NB4 (cell line): ENCODE data around the gene SLC26A9.

Experiments
- DNase-seq: peaks from one replicate; pipeline ENCODE4 v3.0.0; 2010; ENCODE audit warnings: low read depth
- H3K4me3 ChIP-seq: one replicate; pipeline ENCODE4 v1.5.1; 2011; ENCODE audit warnings: mild to moderate bottlenecking, low read depth, low read length, moderate library complexity
- CTCF ChIP-seq: IDR thresholded peaks from one replicate; pipeline ENCODE4 v1.5.1; 2012; ENCODE audit warnings: low read depth, low read length
- MAX ChIP-seq: IDR thresholded peaks from 2 replicates; pipeline ENCODE4 v1.6.1; 2011; ENCODE audit warnings: low read depth, low read length
- MYC ChIP-seq: IDR thresholded peaks from 2 replicates; pipeline ENCODE4 v1.6.1; 2011; ENCODE audit warnings: low read depth, low read length
- POLR2A ChIP-seq: IDR thresholded peaks from 2 replicates; pipeline ENCODE4 v1.6.1; 2011; ENCODE audit warnings: mild to moderate bottlenecking; ENCODE audit not compliant: insufficient read length; ENCODE audit errors: extremely low read depth

Gene SLC26A9

GRCh38 chr1:205930799-205931281 lies 12.4 kb downstream of the SLC26A9 start:
- peak; percentile 92 for DNase-seq

GRCh38 chr1:205930195-205930577 lies 13.1 kb downstream of the SLC26A9 start:
- DNase-seq: peak; percentile 71
- TF ChIP-seq MAX: no peak
- no peak for TF ChIP-seq POLR2A
- TF ChIP-seq MYC: no peak
- no peak for TF ChIP-seq CTCF
- no peak overlapping the region for H3K4me3 ChIP-seq

More at GRCh38 chr1:205930799-205931281, 12.4 kb downstream of the SLC26A9 start:
- no peak overlapping the region for H3K4me3 ChIP-seq
- TF ChIP-seq MAX: no peak
- TF ChIP-seq MYC: no peak
- TF ChIP-seq POLR2A: no peak
- no peak for TF ChIP-seq CTCF

- H3K4me3 ChIP-seq: no peak overlapping the region
- no peak for TF ChIP-seq MYC
- TF ChIP-seq MAX: no peak
- no peak for TF ChIP-seq CTCF
- TF ChIP-seq POLR2A: no peak
- DNase-seq: peak; percentile 52
Observed at GRCh38 chr1:205929496-205930194, 13.6 kb downstream of the SLC26A9 start.

GRCh38 chr1:205928317-205928716 lies 14.9 kb downstream of the SLC26A9 start:
- TF ChIP-seq MYC (no peak), CTCF (no peak), MAX (no peak), POLR2A (no peak)
- DNase-seq: no peak
- no peak overlapping the region for H3K4me3 ChIP-seq

GRCh38 chr1:205927676-205928075 lies 15.6 kb downstream of the SLC26A9 start:
- H3K4me3 ChIP-seq: no peak overlapping the region
- no peak for DNase-seq
- no peak for TF ChIP-seq MAX
- TF ChIP-seq POLR2A: no peak
- no peak for TF ChIP-seq MYC
- no peak for TF ChIP-seq CTCF

GRCh38 chr1:205927247-205927646 lies 16.0 kb downstream of the SLC26A9 start:
- H3K4me3 ChIP-seq: no peak overlapping the region
- TF ChIP-seq MAX: no peak
- no peak for TF ChIP-seq MYC
- TF ChIP-seq CTCF: no peak
- no peak for TF ChIP-seq POLR2A
- no peak for DNase-seq
